Measurements from ENCODE around the gene KRT23.

GRCh38 chr17:40940266-40940665 lies 2.8 kb upstream of the KRT23 start:
- TF ChIP-seq, protein P1, sequence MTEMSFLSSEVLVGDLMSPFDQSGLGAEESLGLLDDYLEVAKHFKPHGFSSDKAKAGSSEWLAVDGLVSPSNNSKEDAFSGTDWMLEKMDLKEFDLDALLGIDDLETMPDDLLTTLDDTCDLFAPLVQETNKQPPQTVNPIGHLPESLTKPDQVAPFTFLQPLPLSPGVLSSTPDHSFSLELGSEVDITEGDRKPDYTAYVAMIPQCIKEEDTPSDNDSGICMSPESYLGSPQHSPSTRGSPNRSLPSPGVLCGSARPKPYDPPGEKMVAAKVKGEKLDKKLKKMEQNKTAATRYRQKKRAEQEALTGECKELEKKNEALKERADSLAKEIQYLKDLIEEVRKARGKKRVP (CRISPR knock-in tag; IDR thresholded peaks at IDR 0.05) = no peak
- TF ChIP-seq ZNF460 (CRISPR knock-in tag; IDR thresholded peaks at IDR 0.05; ENCODE audit: borderline replicate concordance) (no peak), TAF1 (CRISPR knock-in tag; IDR thresholded peaks at IDR 0.05) (no peak), SUZ12 (IDR thresholded peaks at IDR 0.05; ENCODE audit: low read depth, low read length) (no peak)
- TF ChIP-seq, protein P2, sequence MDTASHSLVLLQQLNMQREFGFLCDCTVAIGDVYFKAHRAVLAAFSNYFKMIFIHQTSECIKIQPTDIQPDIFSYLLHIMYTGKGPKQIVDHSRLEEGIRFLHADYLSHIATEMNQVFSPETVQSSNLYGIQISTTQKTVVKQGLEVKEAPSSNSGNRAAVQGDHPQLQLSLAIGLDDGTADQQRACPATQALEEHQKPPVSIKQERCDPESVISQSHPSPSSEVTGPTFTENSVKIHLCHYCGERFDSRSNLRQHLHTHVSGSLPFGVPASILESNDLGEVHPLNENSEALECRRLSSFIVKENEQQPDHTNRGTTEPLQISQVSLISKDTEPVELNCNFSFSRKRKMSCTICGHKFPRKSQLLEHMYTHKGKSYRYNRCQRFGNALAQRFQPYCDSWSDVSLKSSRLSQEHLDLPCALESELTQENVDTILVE (CRISPR knock-in tag; IDR thresholded peaks at IDR 0.05) = no peak
